Activated T-cell treated with anti-CD3 and anti-CD28 coated beads, Interleukin-2, amount 50 U/mL, for 4 hours (primary cell): ENCODE data around the gene ETS1. TPM values are rescaled to one million over a fixed set of nuclear protein-coding genes. Genes with fewer than 3 reads are reported as not detected.

Source experiments
- ATAC-seq, 2 donors: fragments of 200-7000 bp; cut with Tn5 transposase; one replicate each; pipeline ENCODE4 v1.10.0; 2021
- DNase-seq: peaks from one replicate; pipeline ENCODE4 v3.0.0-alpha.2; 2020
- H3K27me3 Mint-ChIP-seq: one replicate; pipeline ENCODE4 v1.8.0; 2021; ENCODE audit warnings: low read depth, mixed read lengths
- H3K36me3 Mint-ChIP-seq: one replicate; pipeline ENCODE4 v1.8.0; 2022; ENCODE audit warnings: mixed read lengths; ENCODE audit not compliant: insufficient read depth
- H3K4me1 Mint-ChIP-seq: one replicate; pipeline ENCODE4 v1.8.0; 2021; ENCODE audit warnings: low read depth, mixed read lengths
- H3K4me3 Mint-ChIP-seq: one replicate; pipeline ENCODE4 v1.8.0; 2021; ENCODE audit warnings: mild to moderate bottlenecking, moderate library complexity, mixed read lengths
- H3K9me3 Mint-ChIP-seq: one replicate; pipeline ENCODE4 v1.8.0; 2021; ENCODE audit warnings: mixed read lengths
- total RNA-seq, 3 donors: library from RNA; stranded (reverse); gene quantifications; one replicate each; pipeline ENCODE4 v1.2.1, GENCODE V29; 2021

The ETS1 gene
- total RNA-seq, 3 donors from 2014 or later = 246 to 299 (median 258) TPM

DNA sequence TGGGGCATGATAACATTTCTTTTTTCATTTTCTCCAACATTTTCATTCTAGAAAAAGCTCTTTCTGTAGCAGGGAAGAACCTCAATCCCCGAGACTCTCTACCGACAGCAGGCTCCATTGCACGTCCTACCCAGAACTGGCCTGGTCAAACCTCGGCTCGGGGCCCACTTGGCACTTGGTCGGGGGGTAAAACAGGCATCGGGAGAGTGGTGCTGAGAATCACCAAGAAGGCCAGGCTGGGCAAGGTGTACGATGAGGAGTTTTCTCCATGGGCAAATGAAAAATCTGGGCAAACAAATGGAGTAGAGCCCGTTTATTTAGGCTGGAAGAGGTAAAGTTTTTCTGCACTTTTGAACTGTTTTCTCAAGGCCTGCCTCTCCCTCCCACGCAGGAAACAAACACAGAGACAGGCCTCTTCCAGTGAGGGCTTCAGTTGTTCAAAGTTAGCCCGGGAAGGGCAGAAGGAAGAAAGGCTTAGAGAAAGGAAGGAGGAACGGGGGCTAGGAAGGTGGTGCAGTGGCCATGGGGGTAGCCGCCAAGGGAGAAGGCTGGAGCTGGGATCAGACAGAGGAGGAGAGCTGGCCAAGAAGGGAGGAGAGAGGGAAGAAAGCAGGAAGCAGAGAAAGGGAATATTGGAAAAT, 87.6 kb downstream of the ETS1 start:
- H3K27me3 Mint-ChIP-seq = no peaks in the 10 kb centered on the region
- no peaks in the 10 kb centered on the region for H3K9me3 Mint-ChIP-seq
- peak overlapping the region; percentile 79 for H3K4me3 Mint-ChIP-seq
- peaks cover 29% of the 10 kb centered on the region for H3K36me3 Mint-ChIP-seq
- H3K4me1 Mint-ChIP-seq = peaks cover 97% of the 10 kb centered on the region
- no peak for DNase-seq
- ATAC-seq = no peak

- peak; percentile 10 to 18 for ATAC-seq
- H3K4me1 Mint-ChIP-seq = peaks cover 96% of the 10 kb centered on the region
- H3K9me3 Mint-ChIP-seq = no peaks in the 10 kb centered on the region
These were observed 88.6 kb downstream of the ETS1 start for GRCh38 chr11:128498721-128499245.

DNA sequence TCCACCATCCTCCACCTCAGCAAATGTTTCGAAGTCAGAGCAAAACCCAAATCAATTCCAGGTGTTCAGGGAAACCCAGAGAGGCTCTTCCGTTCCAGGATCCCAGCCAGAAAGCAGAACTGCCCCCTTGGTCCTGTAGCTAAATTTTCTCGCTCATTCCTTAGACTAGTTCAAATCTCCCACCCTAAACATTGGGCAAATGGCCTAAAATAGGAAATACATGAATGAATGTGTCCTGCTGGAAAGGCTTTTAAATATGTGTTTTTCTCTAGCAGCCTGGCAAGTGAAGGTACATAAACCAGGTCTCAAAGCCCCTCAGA, 89.6 kb downstream of the ETS1 start:
- Mint-ChIP-seq H3K4me1 (peaks cover 96% of the 10 kb centered on the region), H3K9me3 (no peaks in the 10 kb centered on the region)
- ATAC-seq = no peak

More at GRCh38 chr11:128498721-128499245, 88.6 kb downstream of the ETS1 start:
- DNase-seq = no peak
- H3K36me3 Mint-ChIP-seq = peaks cover 29% of the 10 kb centered on the region
- H3K27me3 Mint-ChIP-seq = no peaks in the 10 kb centered on the region
- peak overlapping the region; percentile 79 for H3K4me3 Mint-ChIP-seq

DNA sequence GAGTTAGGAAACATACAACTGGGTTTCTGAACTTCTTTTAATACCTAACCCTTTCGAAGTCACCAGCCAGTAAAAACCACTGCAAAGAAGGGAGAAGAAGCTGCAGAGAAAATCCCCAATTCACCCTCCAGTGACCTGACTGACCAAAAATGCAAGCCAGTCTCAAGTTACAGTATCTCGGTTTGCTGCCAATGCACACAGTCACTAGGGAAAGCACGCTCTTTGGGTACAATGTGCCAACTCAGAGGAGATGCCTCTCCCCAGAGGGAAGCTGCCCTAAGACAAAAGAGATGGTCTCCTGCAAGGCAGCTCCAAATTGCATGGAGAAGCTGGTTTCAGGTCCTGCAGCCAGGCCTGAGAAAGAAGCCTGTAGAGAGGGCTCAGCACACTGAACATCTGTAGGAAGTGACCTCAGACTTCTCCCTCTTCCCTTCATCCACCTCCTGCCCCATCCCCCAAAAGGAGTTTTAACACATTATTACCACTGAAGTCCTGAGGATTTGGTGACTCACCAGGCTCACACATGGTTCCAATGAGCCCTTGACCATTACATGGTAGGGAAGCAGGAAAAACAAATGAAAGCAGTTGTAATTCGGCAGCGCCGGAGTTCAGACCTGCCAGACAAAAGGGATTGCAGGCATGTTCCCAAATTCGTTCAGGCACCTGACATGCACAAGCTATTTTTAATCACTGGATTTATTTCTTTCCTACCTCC, 90.1 kb downstream of the ETS1 start:
- DNase-seq (no peak), ATAC-seq (peak in 1 of 2 donors; percentile 24)
- Mint-ChIP-seq H3K36me3 (peaks cover 33% of the 10 kb centered on the region), H3K9me3 (no peaks in the 10 kb centered on the region), H3K4me1 (peaks cover 96% of the 10 kb centered on the region), H3K27me3 (no peaks in the 10 kb centered on the region), H3K4me3 (peak overlapping the region; percentile 68)

More for the DNA sequence above, 89.6 kb downstream of the ETS1 start:
- Mint-ChIP-seq H3K27me3 (no peaks in the 10 kb centered on the region), H3K4me3 (peak overlapping the region; percentile 68), H3K36me3 (peaks cover 29% of the 10 kb centered on the region)
- no peak for DNase-seq

- peaks cover 96% of the 10 kb centered on the region for H3K4me1 Mint-ChIP-seq
- DNase-seq (no peak), ATAC-seq (no peak)
These were observed 90.7 kb downstream of the ETS1 start for GRCh38 chr11:128496692-128497060.

GRCh38 chr11:128496249-128496648, 91.1 kb downstream of the ETS1 start:
- Mint-ChIP-seq H3K4me1 (peaks cover 96% of the 10 kb centered on the region), H3K36me3 (peaks cover 37% of the 10 kb centered on the region), H3K9me3 (no peaks in the 10 kb centered on the region), H3K4me3 (peak overlapping the region; percentile 68), H3K27me3 (no peaks in the 10 kb centered on the region)
- no peak for DNase-seq
- no peak for ATAC-seq

More at GRCh38 chr11:128496692-128497060, 90.7 kb downstream of the ETS1 start:
- no peaks in the 10 kb centered on the region for H3K9me3 Mint-ChIP-seq
- no peaks in the 10 kb centered on the region for H3K27me3 Mint-ChIP-seq
- H3K36me3 Mint-ChIP-seq = peaks cover 36% of the 10 kb centered on the region
- H3K4me3 Mint-ChIP-seq = peak overlapping the region; percentile 68

DNA sequence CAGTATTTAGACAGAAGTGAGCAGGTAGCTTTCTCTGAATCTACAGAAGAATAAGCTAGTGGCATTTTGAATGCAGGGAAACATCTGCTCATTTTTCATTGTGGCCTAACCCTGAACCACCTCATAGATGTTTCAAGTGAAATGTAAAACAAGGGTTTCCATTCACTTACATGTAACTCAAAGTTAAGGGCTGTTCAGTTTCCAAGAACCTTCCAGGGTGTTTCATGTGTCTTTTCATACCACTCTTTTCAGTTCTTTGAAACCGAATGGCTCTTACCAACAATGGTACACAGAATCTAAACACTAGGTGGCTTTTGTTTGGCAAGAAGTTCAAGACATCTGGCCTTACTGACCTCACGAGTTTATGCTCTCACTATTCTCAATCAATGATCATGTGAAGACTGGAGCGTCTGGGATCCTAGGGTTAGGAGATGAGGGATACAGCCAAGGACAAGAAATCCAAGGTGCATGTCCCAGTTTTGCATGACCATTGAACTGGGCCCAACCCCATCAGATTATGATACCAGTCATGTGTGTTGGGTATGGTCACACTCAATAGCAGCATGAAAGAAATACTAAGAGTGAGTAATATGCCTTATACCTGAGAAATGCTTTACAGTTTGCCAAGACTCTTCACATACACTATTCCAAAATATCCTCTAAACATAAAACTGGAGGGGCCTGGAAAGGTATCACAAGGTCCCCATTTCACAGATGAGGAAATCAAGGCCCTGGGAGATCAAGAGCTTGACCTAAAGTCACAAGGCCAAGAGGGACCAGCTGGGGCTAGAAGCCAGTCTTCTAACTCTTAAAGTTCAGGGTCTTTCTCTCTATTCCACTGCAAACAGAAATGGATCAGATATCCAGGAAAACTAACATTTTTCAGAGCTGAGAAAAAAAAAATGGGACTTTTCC, 92.7 kb downstream of the ETS1 start:
- peak overlapping the region; percentile 68 for H3K4me3 Mint-ChIP-seq
- no peaks in the 10 kb centered on the region for H3K27me3 Mint-ChIP-seq
- peaks cover 96% of the 10 kb centered on the region for H3K4me1 Mint-ChIP-seq
- no peaks in the 10 kb centered on the region for H3K9me3 Mint-ChIP-seq
- peaks cover 43% of the 10 kb centered on the region for H3K36me3 Mint-ChIP-seq
- DNase-seq (no peak), ATAC-seq (peak; percentile 53 to 59)

- Mint-ChIP-seq H3K36me3 (peaks cover 46% of the 10 kb centered on the region), H3K4me3 (peak overlapping the region; percentile 33), H3K9me3 (no peaks in the 10 kb centered on the region), H3K27me3 (no peaks in the 10 kb centered on the region), H3K4me1 (peaks cover 96% of the 10 kb centered on the region)
- ATAC-seq = no peak
- DNase-seq = no peak
These were observed 93.8 kb downstream of the ETS1 start for GRCh38 chr11:128493570-128493965.

- DNase-seq (no peak), ATAC-seq (no peak)
- peak overlapping the region; percentile 33 for H3K4me3 Mint-ChIP-seq
- no peaks in the 10 kb centered on the region for H3K9me3 Mint-ChIP-seq
- peaks cover 98% of the 10 kb centered on the region for H3K4me1 Mint-ChIP-seq
- H3K36me3 Mint-ChIP-seq = peaks cover 51% of the 10 kb centered on the region
- no peaks in the 10 kb centered on the region for H3K27me3 Mint-ChIP-seq
These were observed 94.3 kb downstream of the ETS1 start for GRCh38 chr11:128492903-128493569.

- H3K9me3 Mint-ChIP-seq = no peaks in the 10 kb centered on the region
- no peak for ATAC-seq
- peak overlapping the region; percentile 42 for H3K4me3 Mint-ChIP-seq
- no peak for DNase-seq
- peaks cover 96% of the 10 kb centered on the region for H3K4me1 Mint-ChIP-seq
- H3K27me3 Mint-ChIP-seq = no peaks in the 10 kb centered on the region
- H3K36me3 Mint-ChIP-seq = peaks cover 51% of the 10 kb centered on the region
These were observed 94.9 kb downstream of the ETS1 start for GRCh38 chr11:128492461-128492860.

DNA sequence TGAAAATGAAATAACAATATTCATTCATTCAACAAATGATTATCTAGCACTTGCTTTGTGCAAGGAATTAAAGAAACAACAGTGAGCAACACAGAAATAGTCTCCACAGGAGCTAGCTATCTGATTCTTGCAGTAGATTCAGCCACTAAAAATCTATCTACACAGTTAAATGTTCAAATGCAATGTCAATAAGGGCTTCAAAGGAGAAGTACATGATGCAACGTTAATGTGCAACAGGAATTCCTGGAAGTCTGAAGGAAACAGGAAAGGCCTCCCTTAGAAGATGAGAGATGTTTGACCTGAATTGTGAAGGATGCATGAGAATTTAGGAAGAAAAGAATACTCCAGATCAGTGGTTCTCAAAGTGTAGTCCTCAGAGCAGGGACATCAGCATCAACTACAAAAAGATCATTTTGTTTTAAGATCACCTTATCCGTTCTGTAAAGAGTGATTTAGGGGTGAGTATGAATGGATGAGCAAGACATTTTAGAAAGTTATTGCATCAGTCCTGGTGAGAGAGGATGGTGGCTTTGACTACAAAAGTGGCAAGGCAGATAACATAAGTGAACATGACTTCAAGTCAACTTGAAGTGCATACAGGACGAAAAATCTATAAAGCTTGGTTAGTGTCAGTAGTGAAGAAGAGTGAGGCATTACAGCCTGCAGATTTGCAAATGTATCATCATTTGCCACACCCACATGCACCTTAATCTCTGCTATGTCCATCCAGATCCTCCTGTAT, 96.0 kb downstream of the ETS1 start:
- Mint-ChIP-seq H3K4me3 (peak overlapping the region; percentile 52), H3K9me3 (no peaks in the 10 kb centered on the region), H3K27me3 (no peaks in the 10 kb centered on the region), H3K4me1 (peaks cover 96% of the 10 kb centered on the region), H3K36me3 (peaks cover 57% of the 10 kb centered on the region)
- ATAC-seq = peak; percentile 23
- no peak for DNase-seq

- H3K9me3 Mint-ChIP-seq = no peaks in the 10 kb centered on the region
- no peaks in the 10 kb centered on the region for H3K27me3 Mint-ChIP-seq
- DNase-seq (no peak), ATAC-seq (no peak)
- H3K36me3 Mint-ChIP-seq = peaks cover 63% of the 10 kb centered on the region
- peak overlapping the region; percentile 33 for H3K4me3 Mint-ChIP-seq
- peaks cover 96% of the 10 kb centered on the region for H3K4me1 Mint-ChIP-seq
These were observed 97.3 kb downstream of the ETS1 start for GRCh38 chr11:128490092-128490491.

DNA sequence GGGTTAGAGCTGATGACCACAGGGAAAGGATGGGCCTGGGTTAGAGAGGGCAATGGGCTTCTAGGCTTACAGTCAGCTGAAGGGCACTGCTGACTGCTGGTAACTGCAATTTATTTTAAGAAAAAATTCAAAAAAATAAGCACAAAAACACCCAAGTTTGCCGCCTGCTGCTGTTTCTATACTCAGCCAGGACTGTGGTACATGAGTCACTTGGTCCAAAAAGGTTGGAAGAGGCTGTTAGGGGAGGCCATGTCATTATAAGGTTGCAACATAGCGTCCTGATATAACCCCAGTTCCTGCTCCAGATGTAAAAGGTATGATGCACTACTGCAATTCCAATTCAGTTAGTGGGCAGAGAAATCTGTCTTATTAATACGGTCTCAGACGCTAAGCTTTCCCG, 98.9 kb downstream of the ETS1 start:
- Mint-ChIP-seq H3K4me3 (peak overlapping the region; percentile 45), H3K27me3 (no peaks in the 10 kb centered on the region), H3K9me3 (no peaks in the 10 kb centered on the region), H3K4me1 (peaks cover 97% of the 10 kb centered on the region), H3K36me3 (peaks cover 77% of the 10 kb centered on the region)
- DNase-seq (no peak), ATAC-seq (peak; percentile 46 to 57)
